GM18520 (cell line): ENCODE results near the gene NVL.
"Not testable (repeated sequence)": the region's sequence is repeated elsewhere in the genome, so short reads cannot be mapped to it uniquely, and the experiment has no call there.

Experiments
- ATAC-seq: cut with Tn5 transposase; IDR thresholded peaks from one replicate; pipeline ENCODE4 v1.9.1; 2021; ENCODE audit not compliant: unreplicated experiment

The NVL gene

DNA sequence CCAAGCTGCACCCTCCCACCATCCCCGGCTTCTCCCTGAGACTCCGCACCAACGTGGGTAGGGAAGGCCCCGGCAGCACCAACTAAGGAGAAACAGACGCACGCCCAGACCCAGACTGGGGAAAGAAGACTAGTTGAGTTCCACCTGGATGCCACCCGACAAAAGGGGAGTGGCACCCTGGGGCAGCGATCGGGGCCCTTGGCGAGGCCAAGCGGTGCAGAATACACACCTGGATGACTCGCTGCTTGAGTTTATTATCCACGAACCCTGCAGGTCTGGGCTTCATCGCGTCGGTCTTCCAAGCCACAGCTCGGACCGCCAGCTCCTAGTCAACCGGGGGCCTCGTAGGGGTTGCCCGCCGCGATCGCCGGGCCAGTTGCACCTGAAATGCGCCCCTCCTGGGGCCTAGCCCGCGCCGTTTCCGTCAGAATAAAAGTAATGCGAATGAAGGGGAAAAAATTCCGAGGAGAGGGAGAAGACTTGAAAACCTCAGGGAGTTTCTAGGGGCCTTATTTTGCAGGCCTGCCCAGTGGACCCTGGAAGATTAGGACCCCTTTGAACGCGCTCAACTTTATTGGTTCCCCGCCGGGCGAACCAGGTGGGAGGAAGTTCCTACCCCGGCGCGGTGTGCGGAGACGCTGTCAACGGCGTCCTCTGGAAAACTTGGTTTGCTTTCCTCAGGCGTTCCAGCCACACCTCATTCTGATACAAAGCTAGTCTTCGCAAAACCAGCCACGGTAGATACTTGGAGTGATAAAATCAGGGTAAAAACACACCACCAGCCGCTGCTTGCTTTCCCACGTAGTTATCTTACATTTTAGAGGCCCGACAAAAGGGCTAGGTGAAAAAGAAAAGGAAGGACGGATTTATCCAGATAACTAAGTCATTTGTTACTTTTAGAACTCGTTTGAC is at the start of gene NVL:
NVL (minus strand) TSS at position 331 of the 912 bp plus-strand sequence; CDS start at position 286, 45 bp downstream.
- ATAC-seq = peak; percentile 59

DNA sequence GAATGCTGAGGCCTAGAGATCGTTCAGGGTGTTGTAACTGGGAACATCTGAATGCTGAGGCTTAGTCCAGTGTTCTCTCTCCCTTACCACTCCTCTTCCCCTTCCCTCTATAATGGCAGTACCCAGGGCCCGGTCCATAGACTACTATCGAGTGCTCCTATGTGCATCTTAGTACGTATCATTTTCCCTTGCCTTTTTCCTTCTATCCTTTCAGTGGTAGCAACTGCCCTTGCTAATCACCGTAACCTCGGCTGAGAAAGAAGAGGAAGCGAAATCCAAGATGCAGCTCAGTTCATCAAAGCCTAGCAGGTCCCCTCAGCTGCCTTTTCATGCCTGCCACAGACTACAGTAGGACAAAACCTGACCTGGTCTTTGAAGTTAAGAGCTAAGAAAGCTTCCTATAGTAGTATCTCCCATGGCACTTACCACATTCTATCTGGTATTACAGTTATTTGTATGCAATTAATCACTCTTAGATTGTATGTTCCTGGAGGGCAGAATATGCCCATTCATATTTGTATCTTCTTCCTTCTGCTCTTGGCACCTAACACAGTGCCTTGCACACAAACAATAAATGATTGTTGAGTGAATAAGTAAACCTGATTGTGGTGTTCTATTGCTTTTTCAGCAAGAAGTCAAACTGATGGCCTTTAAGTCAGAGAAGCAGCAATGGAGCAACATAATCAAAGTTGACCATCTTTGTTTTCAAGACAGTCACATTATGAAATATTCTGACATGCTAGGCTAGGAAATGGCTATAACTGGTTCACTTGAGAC is 49.1 kb upstream of the NVL start:
- ATAC-seq = no peak

DNA sequence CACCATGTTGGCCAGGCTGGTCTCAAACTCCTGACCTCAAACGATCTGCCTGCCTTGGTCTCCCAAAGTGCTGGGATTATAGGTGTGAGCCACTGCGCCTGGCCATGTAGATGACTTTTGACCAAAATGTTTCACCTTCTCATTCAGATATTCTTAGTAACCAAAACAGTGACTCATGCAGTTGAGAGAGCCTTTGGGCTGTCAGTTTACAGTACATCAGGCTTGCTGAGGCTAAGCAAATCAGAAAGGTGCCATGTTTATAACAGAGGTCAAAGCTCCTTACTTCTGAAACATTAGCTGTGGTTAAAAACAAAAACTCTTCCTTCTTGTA is 47.7 kb upstream of the NVL start:
- peak; percentile 72 for ATAC-seq

DNA sequence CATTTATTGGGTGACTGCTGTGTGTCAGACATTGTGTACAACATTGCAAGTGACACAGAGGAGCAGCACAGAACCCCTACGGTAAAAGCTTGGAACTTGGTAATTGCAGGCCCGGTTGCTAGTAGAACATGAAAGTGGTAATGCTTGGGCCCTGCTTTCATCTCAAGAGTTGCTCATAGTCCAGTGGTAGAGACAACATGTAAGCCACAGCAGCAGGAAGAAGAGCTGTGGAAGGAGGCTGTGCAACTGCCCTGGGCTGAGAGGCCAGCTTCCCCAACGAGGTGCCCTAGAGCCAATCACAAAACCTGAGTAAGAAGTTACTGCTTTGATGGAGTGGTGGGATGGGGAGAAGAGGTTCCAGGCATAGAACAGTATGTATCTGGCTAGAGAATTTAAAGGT is 45.1 kb upstream of the NVL start:
- ATAC-seq = no peak

DNA sequence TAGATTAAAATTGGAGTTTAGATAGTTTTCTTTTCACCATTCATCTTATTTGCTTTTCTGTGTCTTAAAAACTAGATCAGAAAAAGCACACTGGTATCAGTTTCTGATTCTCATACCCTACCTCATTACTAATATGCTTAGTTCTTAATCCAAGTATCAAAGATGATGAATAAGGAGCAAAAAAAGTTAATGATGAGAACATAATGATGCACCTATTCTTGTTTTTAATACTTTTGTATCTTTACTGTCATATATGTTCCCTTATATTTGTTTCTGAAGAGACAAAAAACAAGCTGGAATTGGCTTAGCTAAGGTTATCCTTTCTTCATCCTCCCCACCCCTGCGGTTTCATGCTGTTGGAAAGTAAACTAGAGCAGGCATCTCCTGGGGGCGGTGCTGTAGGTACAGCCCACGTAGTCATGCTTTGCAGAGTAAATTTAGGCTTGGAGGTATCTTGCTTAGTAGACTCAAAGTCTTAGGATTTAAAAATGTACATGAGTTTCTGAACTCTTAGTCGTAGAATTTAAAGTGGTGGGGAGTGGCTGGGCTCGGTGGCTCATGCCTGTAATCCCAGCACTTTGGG is 43.1 kb upstream of the NVL start:
- ATAC-seq = no peak

DNA sequence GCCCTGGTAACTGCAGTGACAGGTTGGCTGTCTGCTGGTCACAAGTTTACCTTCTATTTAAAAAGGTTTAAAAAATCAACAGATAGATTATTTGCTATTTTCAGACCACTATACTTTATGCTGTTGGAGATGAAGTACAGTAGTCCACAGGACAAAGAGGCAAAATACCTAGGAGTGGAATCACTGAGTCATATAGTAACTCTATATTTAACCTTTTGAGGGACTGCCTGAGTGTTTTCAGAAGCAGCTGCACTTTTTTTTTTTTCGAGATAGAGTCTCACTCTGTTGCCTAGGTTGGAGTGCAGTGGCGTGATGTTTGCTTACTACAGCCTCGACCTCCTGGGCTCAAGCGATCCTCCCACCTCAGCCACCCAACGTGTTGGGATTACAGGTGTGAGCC is 38.4 kb upstream of the NVL start:
- peak; percentile 69 for ATAC-seq

DNA sequence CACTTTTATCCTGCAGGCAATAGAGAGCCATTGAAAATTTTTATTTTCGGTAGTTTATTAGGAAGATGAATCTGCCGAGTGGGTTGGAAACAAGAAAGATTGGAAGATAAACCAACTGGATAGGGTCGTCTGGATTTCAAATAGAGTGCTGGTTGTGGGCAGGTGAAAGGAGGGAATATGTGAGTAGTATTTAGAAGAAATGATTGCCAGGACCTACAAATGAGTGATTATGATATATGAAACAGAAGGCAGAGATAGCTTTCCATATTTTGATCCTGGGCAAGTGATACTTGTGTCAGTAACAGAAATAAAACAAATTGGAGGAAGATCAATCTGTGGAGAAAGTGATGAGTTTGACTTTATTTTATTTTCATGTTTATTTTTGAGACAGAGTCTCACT is 29.2 kb upstream of the NVL start:
- ATAC-seq = no peak

DNA sequence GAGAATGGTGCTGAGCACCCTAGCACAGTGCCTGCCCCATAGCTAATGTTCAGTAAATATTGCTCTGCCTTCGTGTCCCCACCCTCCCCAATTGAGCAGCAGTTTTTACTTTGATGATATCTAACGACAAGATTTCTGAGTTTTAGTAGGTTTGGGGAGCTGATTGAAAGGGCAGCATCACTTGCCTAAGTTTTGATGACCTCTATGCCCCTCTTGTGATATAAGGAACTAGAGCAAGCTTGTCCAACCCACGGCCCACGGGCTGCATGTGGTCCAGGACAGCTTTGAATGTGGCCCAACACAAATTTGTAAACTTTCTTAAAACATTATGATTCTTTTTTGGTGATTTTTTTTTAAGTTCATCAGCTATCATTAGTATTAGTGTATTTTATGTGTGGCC is 28.3 kb upstream of the NVL start:
- ATAC-seq = no peak

DNA sequence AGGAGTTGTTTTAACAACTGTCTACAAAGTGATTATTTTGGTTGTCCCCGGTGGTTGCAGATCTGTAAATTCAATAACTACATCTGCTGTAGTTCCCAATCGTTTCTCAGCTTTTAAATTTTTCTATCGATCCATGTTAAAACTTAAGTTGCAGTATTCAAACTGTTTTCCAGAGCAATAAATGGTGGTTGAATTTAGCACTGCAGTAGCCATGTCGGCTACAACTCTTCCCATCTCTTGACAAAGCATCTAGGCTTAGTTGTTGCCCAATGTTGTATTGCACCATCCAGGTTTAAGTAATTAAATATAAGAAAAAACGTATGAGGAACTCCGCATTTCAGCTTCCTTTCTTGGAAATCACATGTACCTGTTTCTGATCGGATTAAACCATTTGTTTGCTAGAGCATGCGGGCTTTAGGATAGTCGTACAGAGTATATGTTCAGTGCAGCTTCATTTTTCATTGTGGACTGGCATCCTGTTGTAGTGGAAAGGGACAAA is 27.7 kb upstream of the NVL start:
- no peak for ATAC-seq

DNA sequence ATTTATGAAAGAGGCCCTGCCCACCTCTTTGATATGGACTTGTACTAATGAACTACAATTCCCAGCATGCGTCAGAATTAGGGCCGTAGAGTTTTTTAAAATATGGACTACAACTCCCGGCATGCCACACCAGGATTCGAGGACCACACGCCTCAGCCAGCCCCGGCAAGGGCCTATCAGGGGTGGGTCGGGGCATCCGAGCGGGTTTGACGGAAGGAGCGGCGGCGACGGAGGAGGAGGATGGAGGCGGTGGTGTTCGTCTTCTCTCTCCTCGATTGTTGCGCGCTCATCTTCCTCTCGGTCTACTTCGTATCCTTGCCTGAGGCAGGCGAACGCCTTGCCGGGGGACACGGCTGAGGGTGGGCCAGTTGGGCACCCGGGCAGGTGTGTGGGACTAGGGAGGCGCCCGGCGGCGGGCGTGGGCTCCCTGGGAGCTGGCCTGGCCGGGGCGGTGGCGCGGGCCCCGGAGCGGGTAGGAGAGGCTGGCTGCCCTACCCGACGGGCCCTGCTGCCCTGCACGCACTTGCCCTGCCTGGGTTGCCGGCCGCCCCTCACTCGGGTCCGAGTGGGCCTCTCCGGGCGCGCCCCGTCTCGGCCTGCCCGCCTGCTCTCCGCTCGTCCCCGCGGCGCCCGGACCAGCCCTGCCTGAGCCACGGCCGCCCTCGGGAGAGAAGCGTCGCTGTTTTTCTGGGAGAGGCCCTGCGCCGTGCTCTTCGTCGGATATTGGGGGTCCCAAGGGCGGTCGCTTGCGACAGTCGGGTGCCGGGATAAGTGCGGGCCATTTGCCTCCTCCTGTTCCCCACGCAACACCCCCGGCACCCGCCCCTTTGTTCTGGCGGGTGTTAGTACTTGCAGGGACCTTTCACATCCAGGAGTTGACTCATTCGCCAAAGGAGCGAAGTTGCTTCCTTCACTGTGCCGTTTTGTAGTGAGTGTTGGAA is 27.0 kb upstream of the NVL start, which contains the start of gene CNIH4:
CNIH4 (plus strand) TSS at position 195 of the 941 bp plus-strand sequence; CDS start at position 241, 46 bp downstream.
- peak; percentile 96 for ATAC-seq

DNA sequence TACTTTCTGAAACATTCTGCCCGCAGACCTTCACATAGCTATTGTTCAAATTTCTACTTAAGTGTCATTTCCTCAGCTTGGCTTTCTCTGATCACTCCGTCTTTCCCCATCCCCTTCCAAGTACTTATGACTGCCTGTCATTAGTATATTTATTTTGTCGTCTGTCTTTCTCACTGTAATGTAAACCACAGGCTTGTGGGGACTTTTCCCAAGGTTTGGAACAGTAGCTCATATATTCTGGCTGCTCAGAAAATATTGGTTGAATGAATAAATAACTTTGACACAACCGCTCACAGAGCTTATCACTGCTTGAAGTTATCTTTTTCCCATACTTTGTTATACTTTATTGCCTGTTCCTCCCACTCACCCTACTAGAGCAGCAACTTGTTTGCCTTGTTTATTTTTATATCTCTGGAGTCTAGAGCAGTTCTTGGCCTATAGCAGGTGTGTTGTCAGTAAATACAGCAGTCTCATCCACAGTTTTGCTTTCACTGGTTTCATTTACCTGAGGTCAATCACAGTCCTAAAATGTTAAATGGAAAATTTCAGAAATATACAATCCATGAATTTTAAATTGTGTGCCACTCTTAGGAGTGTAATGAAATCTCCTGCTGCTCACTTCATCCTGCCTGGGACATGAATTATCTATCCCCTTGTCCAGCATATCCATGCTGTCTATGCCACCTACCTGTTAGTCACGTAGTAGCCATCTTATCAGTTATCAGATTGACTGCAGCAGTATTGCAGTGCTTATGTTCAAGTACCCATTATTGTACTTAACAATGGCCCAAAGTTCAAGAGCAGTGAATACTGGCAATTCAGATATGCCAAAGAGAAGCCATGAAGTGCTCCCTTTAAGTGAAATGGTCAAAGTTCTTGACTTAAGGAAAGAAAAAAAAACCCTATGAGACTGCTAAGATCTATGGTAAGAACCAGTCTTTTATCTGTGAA is 24.3 kb upstream of the NVL start:
- no peak for ATAC-seq

DNA sequence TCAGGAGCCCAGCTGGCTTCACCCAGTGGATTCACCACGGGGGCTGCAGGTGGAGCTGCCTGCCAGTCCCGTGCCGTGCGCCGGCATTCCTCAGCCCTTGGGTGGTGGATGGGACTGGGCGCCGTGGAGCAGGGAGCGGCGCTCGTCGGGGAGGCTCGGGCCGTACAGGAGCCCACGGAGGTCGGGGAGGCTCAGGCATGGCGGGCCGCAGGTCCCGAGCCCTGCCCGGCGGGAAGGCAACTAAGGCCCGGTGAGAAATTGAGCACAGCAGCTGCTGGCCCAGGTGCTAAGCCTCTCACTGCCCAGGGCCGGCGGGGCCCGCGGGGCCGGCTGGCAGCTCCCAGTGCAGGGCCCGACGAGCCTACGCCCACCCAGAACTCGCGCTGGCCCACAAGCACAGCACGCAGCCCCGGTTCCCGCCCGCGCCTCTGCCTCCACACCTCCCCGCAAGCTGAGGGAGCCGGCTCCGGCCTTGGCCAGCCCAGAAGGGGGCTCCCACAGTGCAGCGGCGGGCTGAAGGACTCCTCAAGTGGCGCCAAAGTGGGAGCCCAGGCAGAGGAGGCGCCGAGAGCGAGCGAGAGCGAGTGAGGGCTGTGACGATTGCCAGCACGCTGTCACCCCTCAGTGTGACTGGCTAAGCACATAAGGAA is 22.6 kb upstream of the NVL start:
- not testable (repeated sequence) for ATAC-seq

DNA sequence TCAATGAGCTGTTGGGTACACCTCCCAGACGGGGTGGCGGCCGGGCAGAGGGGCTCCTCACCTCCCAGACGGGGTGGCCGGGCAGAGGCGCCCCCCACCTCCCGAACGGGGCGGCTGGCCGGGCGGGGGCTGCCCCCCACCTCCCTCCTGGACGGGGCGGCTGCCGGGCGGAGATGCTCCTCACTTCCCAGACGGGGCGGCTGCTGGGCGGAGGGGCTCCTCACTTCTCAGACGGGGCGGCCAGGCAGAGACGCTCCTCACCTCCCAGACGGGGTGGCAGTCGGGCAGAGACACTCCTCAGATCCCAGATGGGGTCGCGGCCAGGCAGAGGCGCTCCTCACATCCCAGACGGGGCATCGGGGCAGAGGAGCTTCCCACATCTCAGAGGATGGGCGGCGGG is 19.7 kb upstream of the NVL start:
- ATAC-seq = not testable (repeated sequence)

DNA sequence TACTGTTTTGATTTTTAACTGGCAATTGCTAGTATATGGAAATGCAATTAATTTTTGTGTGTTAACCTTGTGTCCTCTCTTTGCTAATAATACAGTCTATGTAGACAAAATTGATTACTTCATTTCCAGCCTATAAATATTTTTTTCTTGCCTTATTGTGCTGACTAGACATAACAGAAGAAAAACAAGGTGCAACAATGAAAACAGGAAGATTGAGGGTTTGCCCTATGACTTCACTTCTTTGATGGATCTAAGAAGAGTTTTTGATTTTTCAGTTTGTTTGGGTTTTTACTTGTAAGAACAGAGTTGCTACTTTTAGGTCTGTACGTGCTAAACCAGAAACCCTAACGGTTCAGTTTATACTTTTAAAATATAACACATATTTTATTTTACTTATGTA is 18.2 kb upstream of the NVL start:
- ATAC-seq = no peak

DNA sequence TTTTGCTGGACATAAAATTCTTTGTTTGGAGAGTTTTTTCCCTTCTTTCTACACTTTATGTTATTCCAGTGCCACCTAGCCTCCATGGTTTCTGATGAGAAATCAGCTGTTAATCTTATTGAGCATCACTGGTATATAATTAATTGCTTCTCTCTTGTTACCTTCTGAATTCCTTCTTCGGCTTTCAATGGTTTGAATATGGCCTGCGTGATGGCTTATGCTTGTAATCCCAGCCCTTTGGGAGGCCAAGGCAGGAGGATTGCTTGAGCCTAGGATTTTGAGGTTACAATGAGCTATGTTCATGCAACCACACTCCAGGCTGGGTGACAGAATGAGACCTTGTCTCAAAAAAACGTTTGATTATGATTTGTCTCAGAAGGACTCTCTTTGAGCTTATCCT is 13.7 kb upstream of the NVL start:
- ATAC-seq = no peak

DNA sequence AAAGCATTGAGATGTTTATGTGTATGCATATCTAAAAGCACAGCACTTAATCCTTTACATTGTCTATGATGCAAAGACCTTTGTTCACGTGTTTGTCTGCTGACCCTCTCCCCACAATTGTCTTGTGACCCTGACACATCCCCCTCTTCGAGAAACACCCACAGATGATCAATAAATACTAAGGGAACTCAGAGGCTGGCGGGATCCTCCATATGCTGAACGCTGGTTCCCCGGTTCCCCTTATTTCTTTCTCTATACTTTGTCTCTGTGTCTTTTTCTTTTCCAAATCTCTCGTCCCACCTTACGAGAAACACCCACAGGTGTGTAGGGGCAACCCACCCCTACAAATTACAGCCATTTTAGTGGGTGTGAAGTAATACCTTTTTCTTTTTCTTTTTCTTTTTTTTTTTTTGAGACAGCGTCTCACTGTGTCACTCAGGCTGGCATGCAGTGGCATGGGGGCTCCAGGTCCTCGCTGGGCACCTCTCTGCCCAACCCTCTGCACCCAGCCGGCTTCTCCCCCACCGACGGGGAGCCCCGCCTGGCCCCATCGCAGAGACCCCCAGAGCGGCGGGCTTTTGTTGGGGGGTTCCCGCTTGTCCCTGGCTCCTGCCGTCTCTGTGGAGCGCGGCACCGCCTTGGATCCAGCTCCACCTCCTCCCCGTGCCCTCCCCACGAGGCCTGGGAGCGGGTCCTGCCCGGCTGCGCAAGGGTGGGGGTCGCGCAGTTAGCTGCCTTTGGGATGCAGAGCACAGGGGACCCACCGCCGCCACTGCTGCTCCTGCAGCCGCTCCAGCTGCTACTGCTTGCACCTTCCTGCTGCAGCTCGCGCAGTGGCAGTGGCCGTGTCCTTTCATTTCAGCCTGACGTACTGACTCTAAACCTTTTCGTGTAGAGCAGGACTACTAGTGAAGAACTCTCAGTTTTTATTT is 10.7 kb upstream of the NVL start:
- not testable (repeated sequence) for ATAC-seq

DNA sequence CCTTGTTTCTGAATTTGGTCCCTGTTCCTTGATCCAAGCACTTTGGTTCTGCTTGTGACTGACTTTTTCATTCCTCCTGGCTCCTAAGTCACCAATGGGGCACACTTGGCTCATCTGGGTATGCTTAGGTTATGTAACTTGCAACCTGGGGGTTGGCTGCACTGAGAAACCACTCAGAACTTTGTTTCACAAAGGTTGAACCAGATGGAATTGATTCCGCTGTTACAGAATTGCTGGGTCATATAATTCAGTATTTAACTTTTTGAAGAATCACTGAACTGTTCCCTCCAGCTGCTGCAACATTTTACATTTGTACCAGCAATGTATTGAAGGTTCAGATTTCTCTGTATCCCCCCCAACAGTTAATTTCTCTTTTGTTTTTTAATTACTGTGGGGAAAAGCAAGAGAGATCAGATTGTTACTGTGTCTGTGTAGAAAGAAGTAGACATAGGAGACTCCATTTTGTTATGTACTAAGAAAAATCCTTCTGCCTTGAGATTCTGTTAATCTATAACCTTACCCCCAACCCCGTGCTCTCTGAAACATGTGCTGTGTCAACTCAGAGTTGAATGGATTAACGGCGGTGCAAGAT is 9.6 kb upstream of the NVL start:
- ATAC-seq = no peak
